HCT116 (cell line): ENCODE results near the gene NARS2. TPM values are rescaled to one million over a fixed set of nuclear protein-coding genes. Genes with fewer than 3 reads are reported as not detected.

Experiments used
- ATAC-seq: fragments of 200-7000 bp; cut with Tn5 transposase; 2 replicates; pipeline ENCODE4 v1.9.1; 2020; ENCODE audit warnings: mild to moderate bottlenecking, moderate library complexity
- BruUV-seq: library from RNA; stranded (reverse); fragments of 400-500 nt; replicated peaks from 2 replicates; lab custom pipeline; 2021; lab: Mats Ljungman, UMichigan
- CTCF ChIA-PET: fragments of 300-600 bp; sonication (Branson Sonifier 250); formaldehyde crosslinking; loops from one replicate; lab custom pipeline; 2021; ENCODE audit warnings: antibody characterized with exemption; lab: Charles Lee
- POLR2A ChIA-PET: fragments of 300-600, 350-600 bp; sonication (Branson Sonifier 250); formaldehyde crosslinking; loops from one replicate; lab custom pipeline; 2021; ENCODE audit warnings: antibody characterized with exemption; lab: Charles Lee
- RAD21 ChIA-PET, 2 experiments: fragments of 300-600 bp; sonication (Branson Sonifier 250); formaldehyde crosslinking; loops; one replicate each; lab custom pipeline; 2023; ENCODE audit warnings: low total read pairs in 2 of 2; ENCODE audit not compliant: uncharacterized antibody in 2 of 2, unreplicated experiment in 2 of 2, low non-redundant PET in 1 of 2; lab: Charles Lee
- DNase-seq: peaks from one replicate; pipeline ENCODE4 v3.0.0-alpha.2; 2010; ENCODE audit warnings: low read depth, low spot score
- H2AFZ ChIP-seq: fragments of 200-600 bp; shearing (Covaris generic), sonication (generic); 2 replicates; pipeline ENCODE4 v1.6.1; 2017; ENCODE audit warnings: low read depth, mixed run types, mixed read lengths, antibody characterized with exemption, low read length; ENCODE audit not compliant: poor library complexity, severe bottlenecking
- H3K27ac ChIP-seq: 2 replicates; pipeline ENCODE4 v1.5.1; 2012; ENCODE audit warnings: low read depth, low read length
- H3K27me3 ChIP-seq: fragments of 200-600 bp; sonication (generic); 2 replicates; pipeline ENCODE4 v1.6.1; 2016; ENCODE audit warnings: mixed run types, low read length, mixed read lengths; ENCODE audit not compliant: insufficient read depth
- H3K36me3 ChIP-seq, 2 experiments: fragments of 200-500 bp in 1 of 2; fragments of 200-600 bp in 1 of 2; sonication (Bioruptor generic) in 1 of 2; sonication (generic) in 1 of 2; 2 replicates each; pipeline versions ENCODE4 v1.5.1 to v1.6.1; 2014 to 2016; ENCODE audit warnings: low read length in 2 of 2, inconsistent platforms in 1 of 2, mixed read lengths in 1 of 2, mixed run types in 1 of 2; ENCODE audit not compliant: insufficient read depth in 2 of 2, control insufficient read depth in 1 of 2
- H3K4me1 ChIP-seq, 2 experiments: fragments of 200-600 bp in 1 of 2; sonication (generic) in 1 of 2; 2 replicates each; pipeline versions ENCODE4 v1.5.1 to v1.6.1; 2012 to 2017; ENCODE audit warnings: low read length in 2 of 2, inconsistent platforms in 1 of 2, mild to moderate bottlenecking in 1 of 2, mixed read lengths in 1 of 2, mixed run types in 1 of 2, moderate library complexity in 1 of 2; ENCODE audit not compliant: insufficient read depth in 2 of 2, control insufficient read depth in 1 of 2
- H3K4me2 ChIP-seq: fragments of 200-600 bp; sonication (generic); 2 replicates; pipeline ENCODE4 v1.6.1; 2017; ENCODE audit warnings: mixed run types, low read length, mixed read lengths
- H3K4me3 ChIP-seq, 2 experiments: fragments of 200-600 bp in 1 of 2; sonication (generic) in 1 of 2; replicated peaks in 1 of 2; 2 replicates each; pipeline ENCODE4 v1.5.1; 2011 to 2016; ENCODE audit warnings: low read length in 2 of 2, control low read depth in 1 of 2, low read depth in 1 of 2, mild to moderate bottlenecking in 1 of 2, mixed read lengths in 1 of 2, mixed run types in 1 of 2
- H3K79me2 ChIP-seq: fragments of 200-600 bp; sonication (generic); 2 replicates; pipeline ENCODE4 v1.6.1; 2017; ENCODE audit warnings: mild to moderate bottlenecking, mixed run types, low read length, moderate library complexity, mixed read lengths; ENCODE audit not compliant: insufficient read depth
- H3K9ac ChIP-seq: fragments of 200-600 bp; sonication (generic); 2 replicates; pipeline ENCODE4 v1.6.1; 2016; ENCODE audit warnings: low read length, mixed read lengths
- H3K9me2 ChIP-seq: fragments of 200-600 bp; sonication (generic), shearing (Covaris generic); 2 replicates; pipeline ENCODE4 v1.6.1; 2017; ENCODE audit warnings: mixed run types, mild to moderate bottlenecking, moderate library complexity; ENCODE audit not compliant: insufficient read depth
- H3K9me3 ChIP-seq, 2 experiments: fragments of 200-500 bp in 1 of 2; fragments of 200-600 bp in 1 of 2; sonication (Bioruptor generic) in 1 of 2; sonication (generic) in 1 of 2; 2 replicates each; pipeline ENCODE4 v1.6.1; 2014 to 2017; ENCODE audit warnings: low read length in 2 of 2, mixed read lengths in 2 of 2, inconsistent platforms in 1 of 2, low read depth in 1 of 2, mild to moderate bottlenecking in 1 of 2, mixed run types in 1 of 2, moderate library complexity in 1 of 2; ENCODE audit not compliant: control insufficient read depth in 1 of 2, insufficient read depth in 1 of 2
- H4K20me1 ChIP-seq: fragments of 200-600 bp; sonication (generic), shearing (Covaris generic); 2 replicates; pipeline ENCODE4 v1.6.1; 2017; ENCODE audit warnings: mixed run types, mild to moderate bottlenecking, moderate library complexity; ENCODE audit not compliant: insufficient read depth
- CTCF ChIP-seq, 3 experiments: fragments of 200-600 bp in 1 of 3; sonication (generic) in 1 of 3; IDR thresholded peaks in 2 of 3; conservative IDR thresholded peaks in 1 of 3; 2 replicates each; pipeline ENCODE4 v1.5.1; 2012 to 2017; ENCODE audit warnings: low read depth in 2 of 3, low read length in 2 of 3, antibody characterized with exemption in 1 of 3, borderline replicate concordance in 1 of 3, control low read depth in 1 of 3, mild to moderate bottlenecking in 1 of 3, mixed read lengths in 1 of 3, mixed run types in 1 of 3, moderate library complexity in 1 of 3; ENCODE audit not compliant: insufficient read depth in 1 of 3
- EZH2 ChIP-seq: fragments of 200-600 bp; sonication (generic); IDR thresholded peaks from 2 replicates; pipeline ENCODE4 v1.6.1; 2017; ENCODE audit warnings: antibody characterized with exemption, mixed run types
- EZH2phosphoT487 ChIP-seq: fragments of 200-600 bp; IDR thresholded peaks from 2 replicates; pipeline ENCODE4 v1.6.1; 2018; ENCODE audit warnings: antibody characterized with exemption, borderline replicate concordance
- FOSL1 ChIP-seq: IDR thresholded peaks from 2 replicates; pipeline ENCODE4 v1.6.1; 2012; ENCODE audit warnings: low read depth
- JUND ChIP-seq: IDR thresholded peaks from 2 replicates; pipeline ENCODE4 v1.6.1; 2012
- RAD21 ChIP-seq: IDR thresholded peaks from 2 replicates; pipeline ENCODE4 v1.6.1; 2012; ENCODE audit warnings: low read depth, mild to moderate bottlenecking
- REST ChIP-seq: IDR thresholded peaks from 2 replicates; pipeline ENCODE4 v1.6.1; 2012; ENCODE audit warnings: low read depth
- SIN3A ChIP-seq: IDR thresholded peaks from 2 replicates; pipeline ENCODE4 v1.6.1; 2012; ENCODE audit warnings: low read depth
- SRF ChIP-seq: IDR thresholded peaks from 2 replicates; pipeline ENCODE4 v1.6.1; 2012; ENCODE audit warnings: low read depth
- YY1 ChIP-seq: IDR thresholded peaks from 2 replicates; pipeline ENCODE4 v1.6.1; 2011; ENCODE audit warnings: low read length, low read depth, moderate library complexity, mild to moderate bottlenecking; ENCODE audit not compliant: insufficient replicate concordance; ENCODE audit errors: extremely low read depth
- ZFX ChIP-seq: fragments of 450-650 bp; IDR thresholded peaks from 2 replicates; pipeline ENCODE4 v1.6.1; 2017
- ZNF274 ChIP-seq: fragments of 200-500 bp; sonication (Bioruptor generic); IDR thresholded peaks from 2 replicates; pipeline ENCODE4 v1.6.1; 2014; ENCODE audit warnings: mild to moderate bottlenecking, low read depth, low read length, inconsistent platforms
- intact Hi-C: fragments of 100-400 bp; cut with micrococcal nuclease; formaldehyde crosslinking; loops from 2 replicates; pipeline ENCODE4 v1.10.0; 2022
- total RNA-seq: library from RNA; stranded (reverse); gene quantifications from one replicate; pipeline ENCODE4 v1.2.1, GENCODE V29; 2021; ENCODE audit not compliant: unreplicated experiment

Gene NARS2
- total RNA-seq, 1 experiment from 2014 or later, result 26.0 TPM

GRCh38 chr11:78405805-78406204 lies 168.9 kb downstream of the NARS2 start:
- H3K27me3 ChIP-seq, result no peaks in the 10 kb centered on the region
- no peaks in the 10 kb centered on the region; a peak in 1 of 4 replicates for H3K9me3 ChIP-seq
- peaks cover 0 to 7% of the 10 kb centered on the region in 2 experiments; a peak in 2 of 4 replicates for H3K4me1 ChIP-seq
- no peaks in the 10 kb centered on the region for H4K20me1 ChIP-seq
- H3K79me2 ChIP-seq, result no peaks in the 10 kb centered on the region
- ChIA-PET POLR2A (no interaction called here), RAD21 (no interaction called here), CTCF (no interaction called here)
- intact Hi-C loops, result no loop called here
- no peak overlapping the region for H3K4me2 ChIP-seq
- DNase-seq, result no peak
- no peak overlapping the region for H3K4me3 ChIP-seq
- no peak overlapping the region for H3K9ac ChIP-seq
- no peak overlapping the region for H2AFZ ChIP-seq
- BruUV-seq, result no TSS peak
- H3K9me2 ChIP-seq, result no peaks in the 10 kb centered on the region
- no peak overlapping the region for H3K27ac ChIP-seq
- no peak for ATAC-seq
- H3K36me3 ChIP-seq, result no peaks in the 10 kb centered on the region
- no peak for TF ChIP-seq RAD21
- TF ChIP-seq SRF, result no peak
- TF ChIP-seq JUND, result no peak
- TF ChIP-seq EZH2, result no peak
- TF ChIP-seq EZH2phosphoT487, result no peak
- TF ChIP-seq ZFX, result no peak
- no peak for TF ChIP-seq REST
- TF ChIP-seq SIN3A, result no peak
- no peak for TF ChIP-seq FOSL1
- no peak for TF ChIP-seq YY1
- no peak for TF ChIP-seq CTCF (IDR thresholded peaks at IDR 0.05 in 2 of 3, conservative IDR thresholded peaks at IDR 0.05 in 1 of 3; ENCODE audit: borderline replicate concordance in 1 of 3, insufficient read depth in 1 of 3, low read depth in 2 of 3, low read length in 2 of 3)
- no peak for TF ChIP-seq ZNF274
- TF ChIP-seq, all 23 proteins: peak for 0
